HG03457 (cell line): ENCODE results near the gene MT1X.

Source experiments
- ATAC-seq: cut with Tn5 transposase; IDR thresholded peaks from one replicate; pipeline ENCODE4 v1.9.1; 2021; ENCODE audit warnings: moderate number of reproducible peaks; ENCODE audit not compliant: unreplicated experiment

The MT1X gene

DNA sequence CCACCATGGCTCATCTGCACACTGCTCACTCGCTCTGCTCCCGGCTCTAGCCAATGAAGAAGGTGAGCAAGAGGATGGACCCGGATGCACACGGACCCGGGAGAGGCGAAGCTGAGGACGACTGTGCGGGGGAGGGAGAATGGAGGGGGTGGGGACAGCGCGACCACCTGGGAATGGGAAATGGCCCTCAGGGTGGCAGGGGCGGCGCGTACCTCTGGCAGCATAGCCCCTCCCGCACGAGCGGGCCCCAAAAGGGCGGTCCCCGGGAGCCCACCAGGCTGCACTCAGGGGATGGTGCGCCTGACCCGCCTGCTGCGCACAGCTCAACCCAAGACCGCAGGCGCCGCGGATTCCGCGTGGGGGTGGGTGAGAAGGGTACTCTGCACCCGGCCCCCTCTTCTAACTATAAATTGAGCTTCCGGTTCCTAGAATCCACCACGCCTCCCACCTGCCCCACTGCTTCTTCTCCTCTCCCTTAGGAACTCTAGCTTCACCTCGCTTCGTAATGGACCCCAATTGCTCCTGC lies 6.5 kb upstream of the MT1X start:
- no peak for ATAC-seq

DNA sequence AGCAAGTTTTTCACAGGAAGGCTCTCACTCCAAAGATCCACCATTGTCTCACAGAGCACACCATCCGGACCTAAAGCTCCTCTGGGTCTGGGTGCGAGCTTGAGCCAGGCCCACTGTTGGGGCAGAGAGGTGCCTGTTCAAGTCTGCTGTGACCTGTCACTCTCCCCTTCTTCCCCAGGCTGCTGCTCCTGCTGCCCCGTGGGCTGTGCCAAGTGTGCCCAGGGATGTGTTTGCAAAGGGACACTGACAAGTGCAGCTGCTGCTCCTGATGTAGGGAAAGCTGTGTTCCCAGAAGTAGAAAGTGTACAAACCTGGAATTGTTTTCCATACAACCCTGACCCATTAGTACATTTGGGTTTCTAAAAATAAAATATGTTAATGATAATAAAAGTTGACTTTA lies 4.8 kb upstream of the MT1X start:
- ATAC-seq, result no peak

DNA sequence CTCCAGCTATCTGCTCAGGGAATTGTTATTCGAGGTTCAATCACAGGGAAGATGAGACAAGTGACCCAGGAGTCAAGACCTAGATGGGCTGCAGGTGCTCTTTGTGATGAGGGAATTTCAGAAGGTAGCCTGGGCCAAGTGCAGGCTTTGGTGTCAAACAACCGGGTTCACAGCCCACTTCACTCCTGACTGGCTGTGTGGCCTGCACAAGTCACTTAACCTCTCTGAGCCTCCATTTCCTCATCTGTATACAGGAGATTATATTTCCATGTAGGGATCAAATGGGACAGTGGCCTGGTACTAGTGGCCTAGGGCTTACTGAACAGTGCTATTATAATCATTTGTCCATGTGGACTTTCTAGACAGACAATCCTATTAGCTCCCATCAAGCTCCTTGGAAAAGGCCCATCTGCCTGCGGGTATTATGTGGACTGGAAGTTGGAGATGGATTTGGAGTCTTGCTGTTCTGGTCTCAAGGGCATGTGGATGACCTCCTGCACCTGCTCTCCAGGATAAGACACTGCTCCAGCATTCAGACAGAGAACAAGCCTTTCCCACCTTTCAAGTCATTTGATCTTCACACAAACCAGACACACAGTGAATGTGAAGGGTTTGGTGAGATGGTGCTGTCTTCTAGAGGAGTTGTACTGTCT lies 3.1 kb upstream of the MT1X start:
- ATAC-seq, result no peak

DNA sequence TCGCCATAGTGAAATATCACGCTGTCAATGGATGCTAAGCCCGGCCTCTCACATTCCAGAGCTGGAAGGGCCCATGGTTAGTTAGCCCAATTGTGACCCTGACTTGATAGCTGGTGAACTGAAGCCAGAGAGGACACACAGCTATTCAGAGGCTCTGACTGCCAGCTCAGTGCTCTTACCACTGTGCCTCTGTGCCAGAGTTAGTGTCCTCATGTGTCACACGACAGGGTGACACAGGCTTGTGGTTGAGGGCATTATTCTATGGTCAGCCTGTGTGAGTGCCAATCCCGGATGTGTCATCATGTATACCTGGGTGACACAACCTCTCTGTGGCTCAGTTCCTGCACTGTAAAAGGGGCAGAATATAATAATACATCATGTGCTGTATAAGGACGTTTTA lies 2.5 kb upstream of the MT1X start:
- no peak for ATAC-seq

DNA sequence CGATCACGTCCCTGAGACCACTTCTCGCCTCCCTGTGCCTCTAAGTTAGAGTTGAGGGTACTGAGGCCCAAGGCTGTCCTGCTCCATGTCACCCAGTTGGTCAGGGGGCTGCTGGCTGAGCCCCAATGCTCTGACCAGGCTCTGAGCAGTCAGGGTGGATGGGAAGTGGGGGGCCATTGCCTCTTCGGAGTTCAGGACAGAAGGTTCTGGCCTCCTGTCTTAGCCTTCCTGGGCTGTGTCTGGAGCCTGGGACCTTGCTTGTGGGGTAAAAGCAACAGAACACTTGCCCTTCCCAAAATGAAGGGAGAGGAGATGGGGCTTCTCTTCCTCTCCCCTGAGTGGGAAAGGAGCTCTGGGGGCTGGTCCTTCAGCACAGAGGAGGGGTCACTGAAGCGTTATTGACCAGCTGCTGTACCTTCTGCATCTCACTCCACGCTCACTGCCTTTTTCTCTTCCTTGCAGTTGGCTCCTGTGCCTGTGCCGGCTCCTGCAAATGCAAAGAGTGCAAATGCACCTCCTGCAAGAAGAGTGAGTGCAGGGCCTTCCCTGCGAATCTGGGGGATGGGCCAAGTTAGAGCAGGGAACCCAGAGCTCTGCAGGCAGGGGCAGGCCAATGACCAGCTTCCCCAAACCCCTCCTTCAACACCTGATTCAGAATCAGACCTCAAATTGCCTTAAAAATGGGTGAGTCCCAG lies 580 bp downstream of the MT1X start:
- no peak for ATAC-seq

DNA sequence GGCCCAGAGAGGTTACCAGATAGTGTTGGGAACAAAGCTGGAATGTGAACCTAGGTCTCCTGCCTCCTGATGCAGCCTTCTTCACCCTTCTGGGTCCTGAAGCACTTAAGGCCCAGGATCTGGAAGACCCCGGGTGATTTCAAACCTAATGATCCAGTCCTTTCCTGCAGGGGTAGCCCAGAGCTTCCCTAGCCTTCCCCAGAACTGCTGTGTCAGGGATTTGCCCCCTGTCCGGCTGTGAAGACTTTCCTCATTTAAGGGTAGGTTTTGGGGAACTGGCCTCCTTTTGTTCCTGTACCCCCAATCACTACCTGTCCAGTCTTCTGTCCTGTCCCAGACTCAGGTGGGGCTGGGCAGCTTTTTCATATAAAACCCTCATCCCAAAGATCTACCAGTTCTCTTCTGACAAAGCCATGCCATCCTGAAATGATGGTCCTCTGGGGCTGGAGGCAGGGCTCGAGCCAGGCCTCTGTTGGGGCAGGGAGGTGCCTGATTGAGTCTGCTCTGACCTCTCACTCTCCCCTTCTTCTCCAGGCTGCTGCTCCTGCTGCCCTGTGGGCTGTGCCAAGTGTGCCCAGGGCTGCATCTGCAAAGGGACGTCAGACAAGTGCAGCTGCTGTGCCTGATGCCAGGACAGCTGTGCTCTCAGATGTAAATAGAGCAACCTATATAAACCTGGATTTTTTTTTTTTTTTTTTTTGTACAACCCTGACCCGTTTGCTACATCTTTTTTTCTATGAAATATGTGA lies 1.3 kb downstream of the MT1X start:
- no peak for ATAC-seq

DNA sequence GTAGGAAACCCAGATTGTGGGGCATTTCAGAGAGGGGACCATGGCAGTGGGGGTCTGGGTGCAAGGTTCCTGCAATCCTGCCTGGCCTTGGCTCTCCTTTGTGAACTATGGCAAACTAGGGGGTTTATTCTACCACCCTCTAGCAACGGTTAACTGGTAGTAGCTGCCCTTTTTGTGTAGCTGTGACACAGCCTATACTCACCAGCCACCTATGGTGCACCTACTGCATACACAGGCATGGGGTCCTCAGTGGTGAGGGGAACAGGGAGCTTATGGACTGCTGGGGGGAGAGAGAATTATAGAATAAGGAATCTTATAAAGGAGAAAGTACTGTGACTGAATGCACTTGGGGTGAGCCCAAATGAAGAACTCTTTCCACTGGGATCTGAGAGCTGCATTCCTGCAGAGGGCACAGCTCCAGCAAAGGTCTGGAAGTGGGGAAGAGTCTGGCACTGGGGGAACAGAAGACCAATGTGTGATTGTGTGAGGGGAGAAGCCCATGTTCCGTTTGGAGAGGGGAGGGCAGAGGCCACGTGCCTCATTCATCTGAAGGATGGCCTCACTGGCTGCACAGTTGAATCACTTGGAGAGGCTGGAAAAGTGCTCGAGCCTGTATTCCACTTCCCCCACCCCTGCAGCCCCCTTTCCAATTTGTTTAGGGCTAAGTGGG lies 2.1 kb downstream of the MT1X start:
- no peak for ATAC-seq

DNA sequence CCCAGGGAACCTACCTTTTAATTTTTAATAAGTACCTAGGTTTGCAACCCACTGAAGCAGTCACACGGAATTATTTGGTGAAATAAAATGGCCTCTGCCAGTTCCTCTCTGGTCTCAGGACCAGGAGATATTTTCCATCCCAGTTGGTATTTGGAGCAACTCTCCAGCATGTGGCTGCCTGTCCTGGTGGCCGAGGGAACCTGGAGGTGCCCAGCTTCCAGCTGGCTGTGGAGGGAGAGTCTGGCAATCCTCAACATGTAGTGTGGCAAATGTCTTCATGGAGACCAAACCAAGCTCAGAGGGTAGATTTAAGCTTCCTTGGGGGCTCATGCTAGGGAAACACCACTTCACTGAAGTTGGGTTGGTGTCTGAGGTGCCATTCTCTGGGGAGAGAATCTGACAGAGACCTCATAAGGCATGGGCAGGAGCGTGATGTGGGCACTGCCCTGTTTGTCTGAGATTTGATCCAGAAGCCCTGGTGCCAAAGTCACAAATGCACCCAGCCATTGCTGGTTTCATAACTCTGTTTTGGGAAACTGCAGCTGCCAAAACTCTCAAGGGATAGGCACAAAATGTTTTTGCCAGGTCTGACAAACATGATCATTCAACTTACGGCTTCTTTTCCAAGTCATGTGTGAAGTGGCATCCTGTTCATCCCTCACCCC lies 2.8 kb downstream of the MT1X start:
- ATAC-seq, result no peak

DNA sequence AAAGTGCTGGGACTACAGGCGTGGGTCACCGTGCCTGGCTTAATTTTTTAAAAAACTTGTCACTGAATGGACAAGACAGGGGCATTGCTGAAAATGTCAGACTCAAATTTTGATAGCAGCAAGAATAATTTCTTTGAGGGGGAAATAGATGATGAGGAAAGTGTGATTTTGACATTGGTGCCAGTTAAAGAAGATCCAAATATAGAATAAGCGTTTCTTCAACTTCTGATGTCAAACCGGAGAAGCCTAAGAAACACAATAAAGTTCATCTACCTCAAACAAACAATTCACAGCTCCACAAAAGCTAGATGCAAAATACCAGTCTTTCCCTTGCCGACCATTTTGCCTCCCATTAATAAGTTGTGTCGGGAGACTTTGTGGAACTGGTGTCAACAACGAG lies 4.5 kb downstream of the MT1X start:
- no peak for ATAC-seq

DNA sequence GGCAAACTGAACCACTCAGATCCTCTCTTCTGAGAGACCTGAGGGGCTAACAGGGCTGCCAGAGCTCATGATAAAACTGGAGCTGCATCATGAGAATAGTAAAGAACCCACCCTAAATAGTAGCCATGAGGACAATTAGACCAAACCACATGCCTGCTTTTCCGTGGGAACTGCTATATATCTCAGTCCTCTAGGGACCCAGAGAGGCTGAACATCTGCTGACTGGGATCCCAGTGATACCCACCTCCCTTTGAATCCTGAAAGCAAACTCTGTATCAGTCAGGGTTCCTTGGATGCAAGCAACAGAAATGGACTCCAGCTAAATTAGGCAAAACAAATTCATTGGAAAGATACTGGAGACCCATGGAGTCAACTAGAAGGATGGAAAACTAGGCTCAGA lies 6.5 kb downstream of the MT1X start:
- ATAC-seq, result no peak

DNA sequence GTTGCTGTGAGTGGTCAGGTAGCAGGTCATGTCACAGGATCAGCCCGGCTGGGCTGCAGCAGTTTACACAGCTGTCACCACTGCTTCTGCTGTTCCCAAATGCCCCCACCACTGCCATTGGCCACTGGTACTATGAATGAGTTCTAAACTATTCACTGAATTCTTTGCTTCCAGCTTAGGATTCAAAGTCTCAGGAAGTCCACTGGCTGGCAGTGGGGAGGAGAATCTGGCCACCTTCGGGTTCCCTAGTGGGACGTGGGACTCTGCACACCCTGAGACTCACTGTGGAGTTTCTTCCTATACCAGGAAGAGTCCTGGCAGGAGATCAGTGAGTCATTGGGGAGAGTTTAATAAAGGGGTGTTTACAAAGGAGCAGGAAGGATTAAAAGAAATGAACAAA lies 6.9 kb downstream of the MT1X start:
- no peak for ATAC-seq

DNA sequence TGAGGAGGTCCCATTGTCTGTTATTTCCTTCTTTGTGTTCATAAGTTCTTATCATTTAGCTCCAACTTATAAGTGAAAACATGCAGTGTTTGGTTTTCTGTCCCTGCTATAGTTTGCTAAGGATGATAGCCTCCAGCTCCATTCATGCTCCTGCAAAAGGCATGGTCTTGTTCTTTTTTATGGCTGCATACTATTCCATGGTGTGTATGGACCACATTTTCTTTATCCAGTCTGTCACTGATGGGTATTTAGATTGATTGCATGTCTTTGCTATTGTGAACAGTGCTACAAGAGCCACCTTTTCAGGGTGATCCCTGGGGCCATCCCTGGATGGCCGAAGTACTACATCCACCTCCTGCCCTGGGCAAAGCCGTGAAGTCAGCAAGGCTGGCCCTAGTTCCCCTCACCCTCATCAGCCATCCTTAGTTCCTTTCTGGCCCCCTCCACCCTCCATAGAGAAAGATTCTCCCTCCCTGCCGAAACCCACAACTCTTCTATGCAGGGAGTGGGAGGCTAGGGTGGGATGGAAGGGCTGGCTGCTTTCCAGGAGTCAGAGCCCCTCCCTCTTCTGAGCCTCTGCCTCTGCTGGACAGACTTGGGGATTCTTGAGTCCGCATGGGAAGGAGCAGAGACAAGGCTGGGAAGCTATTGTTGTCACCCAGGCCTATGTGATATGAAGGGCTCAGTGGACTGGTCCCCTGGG lies 8.3 kb downstream of the MT1X start:
- no peak for ATAC-seq

DNA sequence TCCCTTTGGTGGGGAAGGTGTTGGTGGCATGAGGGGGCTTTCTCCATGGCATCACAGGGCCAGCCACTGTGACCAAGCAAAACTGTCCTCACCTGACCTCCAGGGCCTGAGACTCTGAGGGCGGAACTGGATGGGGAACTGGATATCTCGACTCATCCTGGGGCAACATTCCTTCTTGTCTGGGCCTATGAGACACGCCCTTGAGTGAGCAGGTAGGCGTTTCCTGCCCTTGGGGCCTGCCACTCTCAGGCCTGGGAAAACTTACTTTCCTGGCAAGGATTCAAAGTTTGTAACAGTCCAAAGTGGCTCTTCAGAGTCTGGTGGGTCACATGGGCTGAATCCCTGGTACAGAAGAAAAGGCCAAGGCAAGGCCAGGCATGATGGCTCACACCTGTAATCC lies 9.6 kb downstream of the MT1X start:
- ATAC-seq, result no peak

DNA sequence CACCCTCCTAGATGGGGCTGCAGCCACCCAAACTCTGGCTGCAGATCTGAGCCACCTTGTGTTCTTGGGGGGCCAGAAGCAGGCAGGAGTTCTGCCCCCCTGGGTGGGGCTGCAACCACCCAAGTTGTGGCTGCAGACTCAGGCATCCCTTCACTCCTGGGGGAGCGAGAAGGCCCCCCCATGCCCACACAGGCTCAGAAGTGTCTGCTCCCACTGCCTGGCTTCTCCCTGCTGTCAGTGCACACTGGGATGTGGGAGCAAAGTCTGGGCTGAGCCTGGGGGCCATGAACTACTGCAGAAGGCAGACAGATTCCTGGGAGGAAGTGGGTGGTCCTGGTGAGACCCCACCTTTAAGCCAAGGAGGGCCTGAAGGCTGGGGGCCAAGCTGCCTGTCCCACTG lies 13.0 kb downstream of the MT1X start:
- ATAC-seq, result no peak

DNA sequence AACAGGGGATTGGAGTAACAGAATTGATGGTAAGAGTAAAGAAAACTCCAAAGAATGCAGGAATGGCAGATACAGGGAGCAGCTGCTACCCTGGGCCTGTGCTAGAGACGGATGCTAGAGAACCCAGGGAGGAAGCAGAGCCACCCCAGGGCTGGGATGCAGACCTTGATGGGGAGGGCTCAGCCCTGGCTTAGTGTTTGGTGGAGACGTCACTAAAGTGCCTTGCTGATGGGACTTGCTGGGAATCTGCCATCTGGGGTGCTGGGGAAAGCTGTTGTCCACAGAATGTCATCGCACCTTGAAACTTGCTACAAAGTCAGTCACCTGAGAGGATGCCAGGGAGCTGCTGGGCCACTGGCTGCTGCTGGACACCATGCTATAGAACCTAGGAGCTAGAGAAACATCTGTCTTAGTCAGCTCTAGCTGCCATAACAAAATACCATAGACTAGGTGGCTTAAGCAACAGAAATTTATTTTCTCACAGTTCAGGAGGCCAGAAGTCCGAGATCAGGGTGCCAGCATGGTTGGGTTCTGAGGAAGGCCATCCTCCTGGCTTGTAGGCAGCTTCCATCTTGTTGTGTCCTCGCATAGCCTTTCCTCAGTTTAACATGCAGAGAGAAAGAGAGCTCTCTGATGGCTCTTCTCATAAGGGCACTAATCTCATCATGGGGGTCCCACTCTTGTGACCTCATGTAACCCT lies 15.3 kb downstream of the MT1X start:
- ATAC-seq, result no peak

DNA sequence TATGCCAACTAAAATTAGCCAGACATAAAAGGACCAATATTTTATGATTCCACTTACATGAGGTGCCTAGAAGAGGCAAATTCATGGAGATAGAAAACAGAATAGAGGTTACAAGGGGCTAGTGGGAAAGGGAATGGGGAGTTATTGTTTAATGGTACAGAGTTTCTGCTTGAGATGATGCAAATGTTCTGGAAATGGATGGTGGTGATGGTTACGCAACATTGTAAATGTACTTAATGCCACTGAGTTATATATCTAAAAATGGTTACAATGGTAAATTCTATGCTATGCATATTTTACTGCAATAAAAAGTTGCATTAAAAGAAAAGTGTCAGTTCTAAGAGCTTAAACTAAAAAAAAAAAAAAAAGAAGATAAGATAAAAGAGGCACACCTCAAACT lies 17.9 kb downstream of the MT1X start:
- ATAC-seq, result no peak

DNA sequence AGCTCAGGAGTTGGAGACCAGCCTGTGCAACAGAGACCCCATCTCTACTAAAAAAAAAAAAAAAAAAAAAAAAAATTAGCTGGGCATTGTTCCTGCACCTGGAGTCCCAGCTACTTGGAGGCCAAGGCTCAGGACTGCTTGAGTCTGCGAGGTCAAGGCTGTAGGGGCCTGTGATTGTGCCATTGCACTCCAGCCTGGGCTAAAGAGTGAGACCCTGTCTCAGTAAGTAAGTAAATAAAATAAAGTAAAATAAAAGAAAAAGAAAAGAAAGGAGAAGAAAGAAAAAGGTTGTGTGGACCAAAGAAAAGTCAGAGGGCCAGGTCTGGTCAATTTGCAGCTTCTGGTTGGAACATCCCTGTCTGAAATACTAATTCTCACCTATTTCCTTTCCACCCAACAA lies 18.4 kb downstream of the MT1X start:
- ATAC-seq, result no peak

DNA sequence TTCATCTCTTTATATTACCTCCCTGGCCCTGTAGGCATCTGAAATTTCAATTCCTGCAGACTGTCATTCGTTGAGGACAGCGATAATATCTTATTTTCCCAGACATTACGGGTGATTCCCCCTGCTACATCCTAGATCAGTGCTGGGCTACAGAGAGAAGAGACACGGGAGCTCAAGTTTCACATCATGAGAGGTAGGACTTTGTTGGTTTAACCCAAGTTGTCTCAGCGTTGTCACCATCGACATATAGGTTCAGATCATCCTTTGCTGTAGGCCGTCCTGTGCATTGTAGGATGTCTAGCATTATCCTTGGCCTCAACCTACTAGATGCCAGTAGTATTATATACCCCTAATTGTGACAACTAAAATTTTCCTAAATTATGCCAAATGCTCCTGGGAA lies 19.3 kb downstream of the MT1X start:
- ATAC-seq, result no peak

DNA sequence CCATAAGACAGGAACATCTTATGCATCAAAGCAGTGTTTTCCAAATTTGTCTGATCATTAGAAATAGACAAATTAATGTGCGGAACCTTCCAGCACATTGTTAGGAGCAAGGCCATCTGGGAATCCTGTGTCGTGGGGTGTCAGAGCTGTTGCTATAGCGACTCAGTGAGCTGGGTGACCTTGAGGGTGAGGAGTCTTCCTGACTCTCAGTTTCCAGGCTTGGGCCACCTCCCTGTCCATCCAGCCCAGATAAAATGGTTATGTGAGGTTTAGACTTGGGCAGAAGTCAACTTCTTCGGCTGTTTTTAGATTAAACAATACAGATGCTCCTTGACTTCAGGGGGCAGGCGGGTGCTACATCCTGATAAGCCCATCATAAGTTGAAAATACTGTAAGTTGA lies 20.6 kb downstream of the MT1X start:
- no peak for ATAC-seq
